Measurements from ENCODE around the gene PCYOX1L. TPM values are rescaled to one million over a fixed set of nuclear protein-coding genes. Genes with fewer than 3 reads are reported as not detected.

The PCYOX1L gene
- total and polyA plus RNA-seq, 2 of the 8 experiments (the other 6 are each of a cell fraction or from before 2014, with no cell fraction given): 6.8 to 17.2 TPM

DNA sequence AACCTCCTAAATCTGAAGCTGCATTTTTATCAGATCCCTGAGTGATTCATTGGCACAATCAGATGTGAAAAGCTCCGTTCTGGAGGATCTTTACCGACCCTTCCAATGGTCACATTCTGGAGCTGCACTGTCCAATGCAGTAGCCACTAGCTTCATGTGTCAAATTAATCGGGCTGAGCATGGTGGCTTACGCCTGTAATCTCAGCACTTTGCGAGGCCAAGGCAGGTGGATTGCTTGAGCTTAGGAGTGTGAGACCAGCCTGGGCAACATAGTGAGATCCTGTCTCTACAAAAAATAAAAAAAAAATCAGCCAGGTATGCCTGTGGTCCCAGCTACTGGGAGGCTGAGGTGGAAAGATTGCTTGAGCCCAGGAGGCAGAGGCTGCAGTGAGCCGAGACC is 17.6 kb downstream of the PCYOX1L start:
- H2AK5ac ChIP-seq (ENCODE audit: low read depth, low read length): no peak overlapping the region
- POLR2A ChIA-PET (ENCODE audit: partially characterized antibody): interaction anchor here (0.6 to 1.0 kb wide), 3 partner anchors 8 to 1245 kb away, joined by 3 to 4 read pairs (median 3); partner anchors contain the start of gene PCYOX1L
- TF ChIP-seq NRF1 (IDR thresholded peaks at IDR 0.05; ENCODE audit: low read depth, low read length): no peak
- TF ChIP-seq NANOG (IDR thresholded peaks at IDR 0.05; ENCODE audit: insufficient read depth, low read depth, low read length, poor library complexity, severe bottlenecking): no peak
- TF ChIP-seq EGR1 (IDR thresholded peaks at IDR 0.05; ENCODE audit: borderline replicate concordance, low read depth, low read length): no peak
- TF ChIP-seq POU5F1 (IDR thresholded peaks at IDR 0.05; ENCODE audit: low read depth, low read length): no peak
- no peak for TF ChIP-seq GTF2F1 (IDR thresholded peaks at IDR 0.05; ENCODE audit: borderline replicate concordance, low read depth, low read length)

More for the DNA sequence above, 17.6 kb downstream of the PCYOX1L start:
- Histone ChIP-seq H3K4me3 (ENCODE audit: extremely low read depth in 1 of 4, insufficient read depth in 2 of 4, low read depth in 3 of 4, low read length in 4 of 4) (no peak overlapping the region), H2BK15ac (ENCODE audit: low read length) (no peak overlapping the region), H3K14ac (ENCODE audit: insufficient read length) (no peak overlapping the region), H3K27ac (ENCODE audit: low read depth, low read length) (no peak overlapping the region), H3K4me1 (replicated peaks in 1 of 4; ENCODE audit: control insufficient read depth in 3 of 4, insufficient read depth in 4 of 4, low read length in 3 of 4) (no peaks in the 10 kb centered on the region; a peak in 4 of 7 replicates), H3K23me2 (ENCODE audit: low read depth, low read length) (no peaks in the 10 kb centered on the region), H4K5ac (ENCODE audit: insufficient read length, low read depth, low read length) (no peak overlapping the region), H2BK20ac (ENCODE audit: low read length) (no peak overlapping the region), H3K79me2 (ENCODE audit: control insufficient read depth in 1 of 2, insufficient read depth in 2 of 2, low read length in 2 of 2) (no peaks in the 10 kb centered on the region), H4K8ac (ENCODE audit: extremely low read depth, insufficient read depth, low read length) (no peak overlapping the region), H2BK12ac (ENCODE audit: low read depth, low read length) (no peak overlapping the region), H3K9me3 (ENCODE audit: insufficient read depth in 2 of 2, low read depth in 1 of 2, low read length in 1 of 2) (no peaks in the 10 kb centered on the region), H3K79me1 (ENCODE audit: low read depth, low read length) (no peaks in the 10 kb centered on the region), H3K4me2 (ENCODE audit: insufficient read depth in 1 of 2, low read depth in 2 of 2, low read length in 2 of 2) (no peak overlapping the region), H2AFZ (ENCODE audit: low read length) (no peak overlapping the region), H2BK5ac (ENCODE audit: low read depth, low read length) (no peak overlapping the region), H3K56ac (replicated peaks; ENCODE audit: insufficient read length, low read depth, low read length) (no peak overlapping the region), H3K9ac (replicated peaks in 1 of 4; ENCODE audit: extremely low read depth in 1 of 4, low read depth in 3 of 4, low read length in 3 of 4) (no peak overlapping the region), H4K20me1 (replicated peaks in 1 of 2; ENCODE audit: control insufficient read depth in 1 of 2, insufficient read depth in 2 of 2, low read length in 2 of 2) (no peaks in the 10 kb centered on the region), H4K91ac (replicated peaks; ENCODE audit: insufficient read length, low read length) (no peak overlapping the region), H3K36me3 (ENCODE audit: control insufficient read depth in 2 of 4, insufficient read depth in 4 of 4, low read length in 3 of 4) (no peaks in the 10 kb centered on the region), H2BK120ac (replicated peaks; ENCODE audit: low read depth, low read length) (no peak overlapping the region), H3K4ac (replicated peaks; ENCODE audit: insufficient read length, low read depth, low read length) (no peak overlapping the region), H3K23ac (ENCODE audit: insufficient read length) (no peak overlapping the region), H3K18ac (ENCODE audit: extremely low read depth, low read length) (no peak overlapping the region), H3K27me3 (replicated peaks in 1 of 4; ENCODE audit: control insufficient read depth in 3 of 4, extremely low read depth in 1 of 4, insufficient read depth in 3 of 4, low read length in 3 of 4) (no peaks in the 10 kb centered on the region)
- CTCF ChIA-PET (ENCODE audit: partially characterized antibody): interaction anchor here (0.6 to 46.1 kb wide), 11 partner anchors 8 to 76 kb away, joined by 3 to 1310 read pairs (median 4); partner anchors contain the start of genes GRPEL2 and IL17B
- whole genome bisulfite sequencing, 2 experiments (ENCODE audit: extremely low coverage in 1 of 2, insufficient coverage in 1 of 2, insufficient read length in 1 of 2, insufficient replicate concordance in 2 of 2, low coverage in 1 of 2, low lambda C conversion rate in 2 of 2, missing lambda C conversion rate in 1 of 2): 91% methylated on average over 5 of the region's 6 CpGs; no CpG with 5 or more reads in 1 of the 2 experiments
- no peak for DNase-seq (ENCODE audit: low read depth in 1 of 2, low spot score in 2 of 2)
- no peak for FAIRE-seq
